ENCODE data around the gene GNB2. TPM values are rescaled to one million over a fixed set of nuclear protein-coding genes. Genes with fewer than 3 reads are reported as not detected.
A peak's percentile ranks its signal among the peaks of the same experiment; 100 is the strongest.

Gene GNB2
- total and polyA plus RNA-seq, 12 donors = 32.8 to 227 (median 106) TPM

DNA sequence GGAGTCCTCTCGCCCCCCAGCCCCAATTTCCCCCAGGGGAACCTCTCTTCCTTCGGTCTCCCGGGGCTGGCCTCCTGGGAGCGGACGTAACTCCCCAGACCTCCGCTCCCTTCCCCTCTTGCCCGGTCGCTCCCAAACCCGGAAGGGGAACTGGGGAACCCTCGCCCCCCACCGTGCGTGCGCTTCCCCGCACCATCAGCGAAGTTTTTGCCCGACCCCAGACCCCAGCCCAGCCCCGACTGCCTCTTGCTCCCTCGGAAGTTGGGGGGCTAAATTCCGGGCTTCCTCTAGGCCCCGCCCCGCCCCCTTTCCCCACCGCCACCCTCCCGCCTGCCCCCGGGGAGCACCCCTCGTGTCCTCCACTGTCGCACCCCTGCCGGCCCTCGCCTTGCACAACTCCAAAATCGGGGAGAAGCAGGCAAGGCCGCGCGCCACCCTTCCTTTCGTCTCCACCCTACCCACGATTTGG lies 436 bp downstream of the GNB2 start:
- ATAC-seq = peak in 2 of 8 donors; percentile 0
- no peaks in the 10 kb centered on the region for H3K27me3 ChIP-seq
- 0 to 1% methylated on average over 28 to 34 of the region's 34 CpGs for WGBS, 2 donors
- intact Hi-C loops (cut with DNase I) = loop anchor here in 5 of 10 donors (1.0 to 10.0 kb wide), 9 partner anchors 17 to 199 kb away; partner anchors contain the start of genes MOSPD3 (in 4 of the 5), FBXO24 (in 1 of the 5), LRCH4 (in 1 of the 5) and TSC22D4 (in 1 of the 5)
- DNase-seq = peak; percentile 59
- H3K27ac ChIP-seq = peak overlapping the region; percentile 78 to 100 (median 98)
- TF ChIP-seq, protein P1, sequence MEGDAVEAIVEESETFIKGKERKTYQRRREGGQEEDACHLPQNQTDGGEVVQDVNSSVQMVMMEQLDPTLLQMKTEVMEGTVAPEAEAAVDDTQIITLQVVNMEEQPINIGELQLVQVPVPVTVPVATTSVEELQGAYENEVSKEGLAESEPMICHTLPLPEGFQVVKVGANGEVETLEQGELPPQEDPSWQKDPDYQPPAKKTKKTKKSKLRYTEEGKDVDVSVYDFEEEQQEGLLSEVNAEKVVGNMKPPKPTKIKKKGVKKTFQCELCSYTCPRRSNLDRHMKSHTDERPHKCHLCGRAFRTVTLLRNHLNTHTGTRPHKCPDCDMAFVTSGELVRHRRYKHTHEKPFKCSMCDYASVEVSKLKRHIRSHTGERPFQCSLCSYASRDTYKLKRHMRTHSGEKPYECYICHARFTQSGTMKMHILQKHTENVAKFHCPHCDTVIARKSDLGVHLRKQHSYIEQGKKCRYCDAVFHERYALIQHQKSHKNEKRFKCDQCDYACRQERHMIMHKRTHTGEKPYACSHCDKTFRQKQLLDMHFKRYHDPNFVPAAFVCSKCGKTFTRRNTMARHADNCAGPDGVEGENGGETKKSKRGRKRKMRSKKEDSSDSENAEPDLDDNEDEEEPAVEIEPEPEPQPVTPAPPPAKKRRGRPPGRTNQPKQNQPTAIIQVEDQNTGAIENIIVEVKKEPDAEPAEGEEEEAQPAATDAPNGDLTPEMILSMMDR (IDR thresholded peaks at IDR 0.05) = no peak
- no peaks in the 10 kb centered on the region for H3K9me3 ChIP-seq
- peaks cover 0 to 28% (median 25%) of the 10 kb centered on the region in 9 donors for H3K36me3 ChIP-seq
- peaks cover 0 to 38% (median 23%) of the 10 kb centered on the region in 9 donors for H3K4me1 ChIP-seq
- peak overlapping the region; percentile 95 to 99 (median 96) for H3K4me3 ChIP-seq

DNA sequence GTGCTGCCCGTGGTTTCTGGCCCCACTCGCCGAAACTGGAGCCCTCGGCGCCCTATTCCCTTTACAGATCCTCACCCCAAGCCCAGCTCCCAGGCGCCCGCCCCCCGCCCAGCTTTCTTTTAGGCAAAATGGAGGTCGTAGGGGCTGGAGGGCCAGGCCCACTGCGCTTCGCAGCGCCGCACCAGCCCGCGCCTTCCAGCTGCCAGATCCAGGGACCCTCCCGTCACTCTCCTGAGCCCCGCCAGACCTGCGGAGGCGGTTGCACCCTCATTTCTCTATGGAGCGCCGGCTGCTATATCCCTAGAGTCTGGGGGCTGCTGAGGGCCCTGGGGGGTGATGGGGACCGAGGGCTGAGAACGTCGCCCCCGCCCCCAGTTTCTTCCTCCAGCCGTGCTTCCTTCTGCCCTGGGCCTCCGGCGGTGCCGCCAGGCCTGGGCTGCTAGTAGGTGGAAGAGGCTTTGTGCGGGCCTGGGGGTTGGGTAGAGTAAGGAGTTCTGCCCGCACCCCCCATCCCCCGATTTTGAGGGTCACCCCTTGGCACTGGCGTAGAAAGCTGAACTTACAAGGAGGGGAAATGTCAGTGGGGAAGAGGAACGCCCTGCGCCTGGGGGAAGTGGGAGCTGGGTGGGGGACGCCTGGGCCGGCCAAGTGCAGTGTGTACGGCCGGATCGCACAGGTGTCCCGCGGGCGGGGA lies 1.0 kb downstream of the GNB2 start:
- no peaks in the 10 kb centered on the region for H3K27me3 ChIP-seq
- H3K36me3 ChIP-seq = peaks cover 0 to 34% (median 29%) of the 10 kb centered on the region in 9 donors
- ATAC-seq (peak in 1 of 8 donors; percentile 1), DNase-seq (peak in 1 of 2 donors; percentile 38)
- TF ChIP-seq, protein P1 (IDR thresholded peaks at IDR 0.05) = no peak
- 0 to 1% methylated on average over 43 of the region's 43 CpGs for WGBS, 2 donors
- peak overlapping the region; percentile 95 to 99 (median 96) for H3K4me3 ChIP-seq
- peak overlapping the region; percentile 78 to 100 (median 98) for H3K27ac ChIP-seq
- intact Hi-C loops (cut with DNase I) = loop anchor here in 5 of 10 donors (2.0 to 10.0 kb wide), 6 partner anchors 16 to 242 kb away; partner anchors contain the start of genes MOSPD3 (in 2 of the 5) and TSC22D4 (in 1 of the 5)
- peaks cover 0 to 44% (median 23%) of the 10 kb centered on the region in 9 donors for H3K4me1 ChIP-seq
- H3K9me3 ChIP-seq = no peaks in the 10 kb centered on the region

DNA sequence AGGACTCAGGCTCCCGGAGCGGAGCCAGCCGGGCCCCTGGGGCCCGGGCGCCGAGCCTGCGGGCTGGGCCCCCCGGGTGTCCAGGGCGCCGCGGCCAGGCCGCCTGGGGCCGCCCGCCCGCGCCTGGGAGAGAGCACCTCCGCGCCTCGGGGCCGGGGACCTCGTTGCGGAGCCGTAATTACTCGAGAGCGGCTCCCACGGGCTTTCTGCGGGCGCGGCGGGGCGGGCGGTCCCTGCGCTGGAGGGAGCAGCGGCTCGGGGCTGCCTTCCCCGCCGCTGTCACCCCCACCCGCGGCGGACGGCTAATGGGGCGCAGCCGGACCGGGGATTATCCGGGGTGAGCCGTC lies 1.5 kb downstream of the GNB2 start:
- ATAC-seq (no peak), DNase-seq (no peak)
- TF ChIP-seq, protein P1 (IDR thresholded peaks at IDR 0.05) = no peak
- peaks cover 0 to 49% (median 23%) of the 10 kb centered on the region in 9 donors for H3K4me1 ChIP-seq
- peak overlapping the region; percentile 95 to 99 (median 96) for H3K4me3 ChIP-seq
- 0% methylated on average over 39 to 46 of the region's 46 CpGs for WGBS, 2 donors
- H3K9me3 ChIP-seq = no peaks in the 10 kb centered on the region
- H3K27me3 ChIP-seq = no peaks in the 10 kb centered on the region
- H3K36me3 ChIP-seq = peaks cover 0 to 39% (median 29%) of the 10 kb centered on the region in 9 donors
- peak overlapping the region; percentile 78 to 100 (median 98) for H3K27ac ChIP-seq
- intact Hi-C loops (cut with DNase I) = loop anchor here in 3 of 10 donors (2.0 to 10.0 kb wide), 4 partner anchors 16 to 243 kb away; partner anchors contain the start of genes MOSPD3 (in 1 of the 3) and TSC22D4 (in 1 of the 3)

DNA sequence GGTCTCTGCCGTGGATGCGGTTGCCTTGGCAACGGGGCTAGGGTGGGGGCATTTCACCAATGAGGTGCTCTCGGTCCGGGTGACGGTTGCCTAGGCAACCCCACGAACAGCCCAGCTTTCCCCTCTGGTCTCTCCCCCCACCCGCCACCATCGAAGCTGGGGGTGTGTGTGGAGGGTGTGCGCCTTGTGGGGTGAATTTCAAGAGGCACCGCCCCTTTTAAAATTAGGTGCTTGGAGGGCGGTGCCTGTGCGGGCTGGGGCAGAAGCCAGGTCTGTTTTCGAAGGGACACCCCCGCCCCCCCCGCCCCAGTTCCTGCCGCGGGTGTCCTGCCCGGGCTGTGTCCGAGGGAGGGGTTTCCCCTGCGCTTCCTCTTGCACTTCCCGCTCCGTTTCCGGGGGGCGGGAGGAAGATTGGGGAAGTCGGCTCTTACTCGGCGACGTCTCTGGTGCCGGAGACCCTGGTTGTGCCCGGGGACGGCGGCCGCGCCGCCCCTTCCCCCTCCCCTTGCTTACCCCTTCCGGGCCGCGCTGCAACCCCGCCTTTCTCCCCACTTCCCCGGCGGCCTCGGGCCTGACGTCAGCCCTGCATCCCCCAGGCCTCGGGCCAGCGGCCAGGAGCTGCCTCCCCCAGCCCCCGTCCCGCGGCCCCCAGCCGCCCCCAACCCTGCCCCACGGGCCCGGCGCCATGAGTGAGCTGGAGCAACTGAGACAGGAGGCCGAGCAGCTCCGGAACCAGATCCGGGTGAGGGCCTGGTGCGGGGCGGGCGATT lies 2.2 kb downstream of the GNB2 start:
- TF ChIP-seq, protein P1 (IDR thresholded peaks at IDR 0.05) = no peak
- 2 to 3% methylated on average over 52 to 59 of the region's 59 CpGs for WGBS, 2 donors
- H3K36me3 ChIP-seq = peaks cover 0 to 46% (median 29%) of the 10 kb centered on the region in 9 donors
- H3K27me3 ChIP-seq = no peaks in the 10 kb centered on the region
- intact Hi-C loops (cut with DNase I) = loop anchor here in 3 of 10 donors (2.0 to 10.0 kb wide), 4 partner anchors 15 to 243 kb away; partner anchors contain the start of genes MOSPD3 (in 1 of the 3) and TSC22D4 (in 1 of the 3)
- H3K4me3 ChIP-seq = peak overlapping the region; percentile 95 to 99 (median 96)
- H3K4me1 ChIP-seq = peaks cover 0 to 55% (median 23%) of the 10 kb centered on the region in 9 donors
- H3K27ac ChIP-seq = peak overlapping the region; percentile 78 to 100 (median 98)
- peak; percentile 84 to 87 for DNase-seq
- peak; percentile 8 to 56 (median 36) for ATAC-seq
- no peaks in the 10 kb centered on the region for H3K9me3 ChIP-seq
